Esophagus muscularis mucosa (tissue), 2 donors: ENCODE results near the gene TMEM255B.

Experiments
- EP300 ChIP-seq: sonication (generic); formaldehyde crosslinking; IDR thresholded peaks from one replicate; pipeline ENCODE4 v1.6.1; 2017; ENCODE audit warnings: antibody characterized with exemption
- POLR2A ChIP-seq: fragments of 450-650 bp; IDR thresholded peaks from one replicate; pipeline ENCODE4 v1.6.1; 2017; ENCODE audit warnings: antibody characterized with exemption, moderate library complexity, mild to moderate bottlenecking, low read depth

DNA sequence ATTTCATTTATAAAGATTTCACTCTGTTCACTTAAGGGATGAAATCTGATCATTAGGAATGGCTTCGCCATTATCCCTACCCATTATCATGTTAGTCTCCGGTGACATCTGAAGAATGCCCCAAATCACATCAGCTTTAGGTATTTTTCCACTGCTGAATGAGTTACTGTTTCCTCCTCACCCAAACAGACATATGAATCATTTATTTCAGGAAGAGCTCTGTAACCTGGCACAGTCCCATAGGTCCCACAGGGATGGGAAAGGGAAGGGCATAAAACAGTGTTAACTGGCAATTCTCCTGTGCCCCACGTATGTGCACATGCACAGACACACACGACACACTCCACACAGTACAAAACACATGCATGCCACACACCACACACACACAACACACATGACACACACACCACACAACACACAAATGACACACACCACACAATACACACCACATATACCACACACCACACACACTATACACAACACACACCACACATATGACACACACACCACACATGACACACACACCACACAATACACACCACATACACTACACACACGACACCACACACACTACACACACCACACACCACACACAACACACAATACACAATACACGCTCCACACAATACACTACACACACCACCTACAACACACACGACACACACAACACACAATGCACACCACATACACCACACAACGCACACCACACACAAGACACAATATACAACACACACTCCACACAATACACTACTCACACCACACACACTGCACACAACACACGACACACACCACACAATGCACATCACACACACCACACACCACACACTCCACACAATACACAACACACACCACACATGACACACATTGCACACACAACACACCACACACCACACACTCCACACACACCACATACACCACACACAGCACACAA, 15.4 kb downstream of the TMEM255B start:
- TF ChIP-seq EP300: peak; percentile 9
- TF ChIP-seq POLR2A: no peak
